HEK293 (cell line): ENCODE measurements around the gene TEX53.

Experiments
- CTCF ChIA-PET: fragments of 350-600 bp; formaldehyde crosslinking; extraction: SDS; loops from one replicate; lab custom pipeline; 2021; ENCODE audit warnings: antibody characterized with exemption; lab: Yijun Ruan, JAX
- POLR2A ChIA-PET: fragments of 300-600 bp; formaldehyde crosslinking; extraction: SDS; loops from one replicate; lab custom pipeline; 2020; ENCODE audit warnings: antibody characterized with exemption, inconsistent platforms; lab: Yijun Ruan, JAX
- H3K27ac ChIP-seq: fragments of 200-500 bp; sonication (Bioruptor generic); 2 replicates; pipeline ENCODE4 v1.5.1; 2014; ENCODE audit warnings: low read depth, low read length, control low read depth, inconsistent platforms; ENCODE audit errors: extremely low read depth
- H3K36me3 ChIP-seq, 2 experiments: fragments of 200-500 bp in 1 of 2; sonication (Bioruptor generic) in 1 of 2; 1 replicate in 1 of 2; 2 replicates in 1 of 2; pipeline ENCODE4 v1.5.1; 2014 to 2017; ENCODE audit warnings: inconsistent platforms in 2 of 2, low read length in 2 of 2; ENCODE audit not compliant: control insufficient read depth in 2 of 2, insufficient read depth in 1 of 2
- H3K4me1 ChIP-seq: fragments of 200-500 bp; sonication (Bioruptor generic); 2 replicates; pipeline ENCODE4 v1.5.1; 2014; ENCODE audit warnings: mild to moderate bottlenecking, low read length, inconsistent platforms; ENCODE audit not compliant: control insufficient read depth, insufficient read depth
- H3K4me3 ChIP-seq: 2 replicates; pipeline ENCODE4 v1.5.1; 2011; ENCODE audit warnings: low read depth, mild to moderate bottlenecking, control low read depth, low read length, moderate library complexity
- H3K9me3 ChIP-seq: fragments of 200-500 bp; sonication (Bioruptor generic); 2 replicates; pipeline ENCODE4 v1.5.1; 2014; ENCODE audit warnings: low read depth, low read length, inconsistent platforms; ENCODE audit not compliant: control insufficient read depth, insufficient read depth
- GFI1B ChIP-seq: fragments of 450-650 bp; formaldehyde crosslinking; IDR thresholded peaks from 2 replicates; pipeline ENCODE4 v1.5.1; 2016; ENCODE audit warnings: missing biosample characterization, missing genetic modification characterization
- MZF1 ChIP-seq: fragments of 450-650 bp; formaldehyde crosslinking; IDR thresholded peaks from 2 replicates; pipeline ENCODE4 v1.5.1; 2017; ENCODE audit warnings: missing biosample characterization, missing genetic modification characterization, borderline replicate concordance
- WT1 ChIP-seq: fragments of 450-650 bp; formaldehyde crosslinking; IDR thresholded peaks from 2 replicates; pipeline ENCODE4 v1.5.1; 2016; ENCODE audit warnings: missing biosample characterization, missing genetic modification characterization
- ZNF114 ChIP-seq: fragments of 450-650 bp; formaldehyde crosslinking; IDR thresholded peaks from 2 replicates; pipeline ENCODE4 v1.5.0; 2017; ENCODE audit warnings: missing biosample characterization, missing genetic modification characterization
- ZNF175 ChIP-seq: fragments of 450-650 bp; formaldehyde crosslinking; IDR thresholded peaks from 2 replicates; pipeline ENCODE4 v1.5.1; 2016; ENCODE audit warnings: missing biosample characterization, missing genetic modification characterization
- ZNF292 ChIP-seq: fragments of 450-650 bp; formaldehyde crosslinking; IDR thresholded peaks from 2 replicates; pipeline ENCODE4 v1.5.1; 2016; ENCODE audit warnings: low read depth, missing biosample characterization, missing genetic modification characterization, borderline replicate concordance
- ZNF341 ChIP-seq: fragments of 450-650 bp; formaldehyde crosslinking; IDR thresholded peaks from 2 replicates; pipeline ENCODE4; 2016; ENCODE audit warnings: low read depth, missing biosample characterization, missing genetic modification characterization
- ZNF555 ChIP-seq: fragments of 450-650 bp; formaldehyde crosslinking; conservative IDR thresholded peaks from 2 replicates; pipeline ENCODE4 v1.5.1; 2017; ENCODE audit warnings: missing biosample characterization, mild to moderate bottlenecking, missing genetic modification characterization, inconsistent platforms
- ZNF654 ChIP-seq: fragments of 450-650 bp; formaldehyde crosslinking; IDR thresholded peaks from 2 replicates; pipeline ENCODE4 v1.5.1; 2016; ENCODE audit warnings: low read depth, missing biosample characterization, missing genetic modification characterization
- ZNF777 ChIP-seq: fragments of 450-650 bp; formaldehyde crosslinking; IDR thresholded peaks from 2 replicates; pipeline ENCODE4 v1.5.1; 2017; ENCODE audit warnings: missing biosample characterization, missing genetic modification characterization, borderline replicate concordance
- ZNF843 ChIP-seq: fragments of 450-650 bp; formaldehyde crosslinking; IDR thresholded peaks from 2 replicates; pipeline ENCODE4 v1.5.1; 2016; ENCODE audit warnings: missing biosample characterization, missing genetic modification characterization
- TF ChIP-seq, protein P1 (sequence below): fragments of 450-650 bp; formaldehyde crosslinking; IDR thresholded peaks from 2 replicates; pipeline ENCODE4; 2016; ENCODE audit warnings: missing biosample characterization, missing genetic modification characterization
- TF ChIP-seq, protein P2 (sequence below): fragments of 450-650 bp; formaldehyde crosslinking; IDR thresholded peaks from 2 replicates; pipeline ENCODE4 v1.5.1; 2016; ENCODE audit warnings: missing biosample characterization, missing genetic modification characterization, borderline replicate concordance
- TF ChIP-seq, protein P3 (sequence below): fragments of 450-650 bp; formaldehyde crosslinking; IDR thresholded peaks from 2 replicates; pipeline ENCODE4 v1.5.1; 2016; ENCODE audit warnings: missing biosample characterization, missing genetic modification characterization, low read depth

TEX53 gene

DNA sequence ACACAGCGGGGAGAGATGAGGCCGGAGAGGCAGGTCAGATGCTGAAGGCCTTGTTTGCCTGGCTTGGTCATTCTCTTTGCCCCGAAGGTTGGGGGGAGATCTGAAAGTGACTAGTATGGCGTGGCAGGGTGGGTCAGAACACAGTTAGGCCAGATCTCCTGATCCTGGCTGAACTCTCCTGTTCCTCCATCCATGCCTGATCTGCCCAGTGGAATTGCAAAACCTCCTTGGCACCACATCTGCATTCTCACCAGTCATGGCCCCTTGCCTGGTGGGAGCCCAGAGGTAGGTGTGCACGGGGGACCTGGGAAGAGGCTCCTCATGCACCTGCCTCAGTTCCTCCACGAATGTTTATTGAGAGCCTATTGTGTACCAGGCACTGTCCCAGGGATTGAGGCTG is 23.2 kb downstream of the TEX53 start:
- CTCF ChIA-PET, result interaction anchor here (0.7 to 1.3 kb wide), 2 partner anchors 19 to 572 kb away, joined by 3 read pairs; no protein-coding TSS in a partner anchor
- Histone ChIP-seq H3K4me3 (no peak overlapping the region), H3K9me3 (no peaks in the 10 kb centered on the region), H3K36me3 (peaks cover 0 to 64% of the 10 kb centered on the region in 2 experiments; a peak in 2 of 3 replicates), H3K27ac (no peak overlapping the region), H3K4me1 (no peaks in the 10 kb centered on the region)
- no peak for TF ChIP-seq ZNF555 (tag by site-specific recombination)
- TF ChIP-seq ZNF654, result no peak
- TF ChIP-seq, protein P1, sequence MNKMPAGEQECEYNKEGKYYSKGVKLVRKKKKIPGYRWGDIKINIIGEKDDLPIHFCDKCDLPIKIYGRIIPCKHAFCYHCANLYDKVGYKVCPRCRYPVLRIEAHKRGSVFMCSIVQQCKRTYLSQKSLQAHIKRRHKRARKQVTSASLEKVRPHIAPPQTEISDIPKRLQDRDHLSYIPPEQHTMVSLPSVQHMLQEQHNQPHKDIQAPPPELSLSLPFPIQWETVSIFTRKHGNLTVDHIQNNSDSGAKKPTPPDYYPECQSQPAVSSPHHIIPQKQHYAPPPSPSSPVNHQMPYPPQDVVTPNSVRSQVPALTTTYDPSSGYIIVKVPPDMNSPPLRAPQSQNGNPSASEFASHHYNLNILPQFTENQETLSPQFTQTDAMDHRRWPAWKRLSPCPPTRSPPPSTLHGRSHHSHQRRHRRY (tag by site-specific recombination), result no peak
- TF ChIP-seq ZNF777, result no peak
- TF ChIP-seq ZNF843 (tag by site-specific recombination), result no peak
- no peak for TF ChIP-seq ZNF292
- TF ChIP-seq, protein P2, sequence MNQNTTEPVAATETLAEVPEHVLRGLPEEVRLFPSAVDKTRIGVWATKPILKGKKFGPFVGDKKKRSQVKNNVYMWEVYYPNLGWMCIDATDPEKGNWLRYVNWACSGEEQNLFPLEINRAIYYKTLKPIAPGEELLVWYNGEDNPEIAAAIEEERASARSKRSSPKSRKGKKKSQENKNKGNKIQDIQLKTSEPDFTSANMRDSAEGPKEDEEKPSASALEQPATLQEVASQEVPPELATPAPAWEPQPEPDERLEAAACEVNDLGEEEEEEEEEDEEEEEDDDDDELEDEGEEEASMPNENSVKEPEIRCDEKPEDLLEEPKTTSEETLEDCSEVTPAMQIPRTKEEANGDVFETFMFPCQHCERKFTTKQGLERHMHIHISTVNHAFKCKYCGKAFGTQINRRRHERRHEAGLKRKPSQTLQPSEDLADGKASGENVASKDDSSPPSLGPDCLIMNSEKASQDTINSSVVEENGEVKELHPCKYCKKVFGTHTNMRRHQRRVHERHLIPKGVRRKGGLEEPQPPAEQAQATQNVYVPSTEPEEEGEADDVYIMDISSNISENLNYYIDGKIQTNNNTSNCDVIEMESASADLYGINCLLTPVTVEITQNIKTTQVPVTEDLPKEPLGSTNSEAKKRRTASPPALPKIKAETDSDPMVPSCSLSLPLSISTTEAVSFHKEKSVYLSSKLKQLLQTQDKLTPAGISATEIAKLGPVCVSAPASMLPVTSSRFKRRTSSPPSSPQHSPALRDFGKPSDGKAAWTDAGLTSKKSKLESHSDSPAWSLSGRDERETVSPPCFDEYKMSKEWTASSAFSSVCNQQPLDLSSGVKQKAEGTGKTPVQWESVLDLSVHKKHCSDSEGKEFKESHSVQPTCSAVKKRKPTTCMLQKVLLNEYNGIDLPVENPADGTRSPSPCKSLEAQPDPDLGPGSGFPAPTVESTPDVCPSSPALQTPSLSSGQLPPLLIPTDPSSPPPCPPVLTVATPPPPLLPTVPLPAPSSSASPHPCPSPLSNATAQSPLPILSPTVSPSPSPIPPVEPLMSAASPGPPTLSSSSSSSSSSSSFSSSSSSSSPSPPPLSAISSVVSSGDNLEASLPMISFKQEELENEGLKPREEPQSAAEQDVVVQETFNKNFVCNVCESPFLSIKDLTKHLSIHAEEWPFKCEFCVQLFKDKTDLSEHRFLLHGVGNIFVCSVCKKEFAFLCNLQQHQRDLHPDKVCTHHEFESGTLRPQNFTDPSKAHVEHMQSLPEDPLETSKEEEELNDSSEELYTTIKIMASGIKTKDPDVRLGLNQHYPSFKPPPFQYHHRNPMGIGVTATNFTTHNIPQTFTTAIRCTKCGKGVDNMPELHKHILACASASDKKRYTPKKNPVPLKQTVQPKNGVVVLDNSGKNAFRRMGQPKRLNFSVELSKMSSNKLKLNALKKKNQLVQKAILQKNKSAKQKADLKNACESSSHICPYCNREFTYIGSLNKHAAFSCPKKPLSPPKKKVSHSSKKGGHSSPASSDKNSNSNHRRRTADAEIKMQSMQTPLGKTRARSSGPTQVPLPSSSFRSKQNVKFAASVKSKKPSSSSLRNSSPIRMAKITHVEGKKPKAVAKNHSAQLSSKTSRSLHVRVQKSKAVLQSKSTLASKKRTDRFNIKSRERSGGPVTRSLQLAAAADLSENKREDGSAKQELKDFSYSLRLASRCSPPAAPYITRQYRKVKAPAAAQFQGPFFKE (tag by site-specific recombination), result no peak
- POLR2A ChIA-PET, result no interaction called here

DNA sequence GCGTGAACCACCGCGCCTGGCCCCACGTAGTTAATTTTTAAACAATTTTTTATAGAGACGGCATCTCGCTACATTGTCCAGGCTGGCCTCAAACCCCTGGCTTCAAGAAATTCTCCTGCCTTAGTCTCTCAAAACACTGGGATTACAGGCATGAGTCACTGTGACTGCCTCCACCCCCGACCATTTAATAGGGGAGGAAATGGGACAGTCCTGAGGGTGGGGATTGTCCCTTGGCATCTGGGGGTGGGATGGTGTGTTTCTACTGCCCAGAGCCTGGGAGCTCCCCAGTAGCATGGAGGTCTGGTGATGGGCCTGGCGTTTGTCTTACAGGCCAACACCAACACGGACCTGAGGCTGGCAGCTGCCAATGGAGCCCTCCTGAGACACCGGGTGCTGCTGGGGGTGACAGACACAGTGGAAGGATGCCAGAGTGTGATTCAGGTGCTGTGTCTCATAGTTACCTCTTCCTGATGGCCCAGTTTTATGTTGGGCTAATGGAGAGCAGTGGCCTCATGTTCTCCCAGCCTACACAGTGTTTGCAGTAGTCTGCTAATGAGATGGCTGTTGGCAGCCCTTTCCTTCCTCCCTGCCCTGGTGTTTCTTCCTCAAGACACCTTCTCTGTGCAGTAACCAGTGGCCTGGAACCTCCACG is 24.0 kb downstream of the TEX53 start:
- no peak overlapping the region for H3K27ac ChIP-seq
- POLR2A ChIA-PET, result no interaction called here
- H3K4me1 ChIP-seq, result no peaks in the 10 kb centered on the region
- H3K9me3 ChIP-seq, result no peaks in the 10 kb centered on the region
- TF ChIP-seq, protein P3, sequence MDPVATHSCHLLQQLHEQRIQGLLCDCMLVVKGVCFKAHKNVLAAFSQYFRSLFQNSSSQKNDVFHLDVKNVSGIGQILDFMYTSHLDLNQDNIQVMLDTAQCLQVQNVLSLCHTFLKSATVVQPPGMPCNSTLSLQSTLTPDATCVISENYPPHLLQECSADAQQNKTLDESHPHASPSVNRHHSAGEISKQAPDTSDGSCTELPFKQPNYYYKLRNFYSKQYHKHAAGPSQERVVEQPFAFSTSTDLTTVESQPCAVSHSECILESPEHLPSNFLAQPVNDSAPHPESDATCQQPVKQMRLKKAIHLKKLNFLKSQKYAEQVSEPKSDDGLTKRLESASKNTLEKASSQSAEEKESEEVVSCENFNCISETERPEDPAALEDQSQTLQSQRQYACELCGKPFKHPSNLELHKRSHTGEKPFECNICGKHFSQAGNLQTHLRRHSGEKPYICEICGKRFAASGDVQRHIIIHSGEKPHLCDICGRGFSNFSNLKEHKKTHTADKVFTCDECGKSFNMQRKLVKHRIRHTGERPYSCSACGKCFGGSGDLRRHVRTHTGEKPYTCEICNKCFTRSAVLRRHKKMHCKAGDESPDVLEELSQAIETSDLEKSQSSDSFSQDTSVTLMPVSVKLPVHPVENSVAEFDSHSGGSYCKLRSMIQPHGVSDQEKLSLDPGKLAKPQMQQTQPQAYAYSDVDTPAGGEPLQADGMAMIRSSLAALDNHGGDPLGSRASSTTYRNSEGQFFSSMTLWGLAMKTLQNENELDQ, result no peak
- TF ChIP-seq WT1 (tag by site-specific recombination), result no peak
- no peak for TF ChIP-seq ZNF114 (tag by site-specific recombination)
- no peak overlapping the region for H3K4me3 ChIP-seq
- CTCF ChIA-PET, result no interaction called here
- H3K36me3 ChIP-seq, result peaks cover 0 to 64% of the 10 kb centered on the region in 2 experiments; a peak in 2 of 3 replicates

DNA sequence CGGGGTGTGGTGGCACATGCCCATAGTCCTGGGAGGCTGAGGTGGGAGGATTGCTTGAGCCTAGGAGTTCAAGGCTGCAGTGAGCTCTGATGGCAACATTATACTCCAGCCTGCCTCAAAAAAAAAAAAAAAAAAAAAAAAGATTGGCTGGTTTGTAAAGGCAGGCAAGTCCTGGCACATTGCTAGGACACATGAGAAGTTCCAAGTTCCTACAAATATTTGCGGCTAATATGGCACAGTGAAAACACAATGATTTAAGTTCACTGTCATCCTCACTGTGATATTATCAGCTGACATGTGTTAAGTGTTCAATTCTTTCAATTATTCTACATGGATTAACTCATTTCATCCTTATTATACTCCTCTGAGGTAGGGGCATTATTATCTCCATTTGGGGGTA is 26.4 kb downstream of the TEX53 start:
- CTCF ChIA-PET, result interaction anchor here (0.9 kb wide), 1 partner anchor 901 kb away, joined by 3 read pairs; no protein-coding TSS in a partner anchor
- no peaks in the 10 kb centered on the region for H3K4me1 ChIP-seq
- peaks cover 0 to 72% of the 10 kb centered on the region in 2 experiments; a peak in 2 of 3 replicates for H3K36me3 ChIP-seq
- H3K9me3 ChIP-seq, result no peaks in the 10 kb centered on the region
- H3K4me3 ChIP-seq, result no peak overlapping the region
- H3K27ac ChIP-seq, result no peak overlapping the region
- POLR2A ChIA-PET, result no interaction called here
- TF ChIP-seq ZNF175 (tag by site-specific recombination), result no peak
- no peak for TF ChIP-seq GFI1B (tag by site-specific recombination)
- no peak for TF ChIP-seq MZF1 (tag by site-specific recombination)
- TF ChIP-seq ZNF341 (tag by site-specific recombination), result no peak
